Omental fat pad (tissue), 4 donors: ENCODE measurements around the gene BPNT1. TPM values are rescaled to one million over a fixed set of nuclear protein-coding genes. Genes with fewer than 3 reads are reported as not detected.
"Not testable (repeated sequence)": the region's sequence is repeated elsewhere in the genome, so short reads cannot be mapped to it uniquely, and the experiment has no call there.

Experiments
- ATAC-seq: fragments of 150-250 bp; one replicate; pipeline ENCODE4 v1.9.1; 2016; ENCODE audit warnings: mild to moderate bottlenecking, moderate library complexity; ENCODE audit not compliant: low FRiP score
- DNase-seq: peaks from one replicate; pipeline ENCODE4 v3.0.0-alpha.2; 2019; ENCODE audit warnings: low spot score
- total RNA-seq, 4 donors: library from RNA; depleted of rRNA; stranded (reverse); fragments of >200 nt; gene quantifications; one replicate each; pipeline ENCODE4 v1.1.0, GENCODE V29; 2016
- TF ChIP-seq, protein P1 (sequence below), 3 donors: fragments of 450-650 bp; IDR thresholded peaks; one replicate each; pipeline ENCODE4 v1.5.1; 2016 to 2017; ENCODE audit warnings: antibody characterized with exemption in 3 of 3, mild to moderate bottlenecking in 3 of 3, moderate library complexity in 2 of 3

Gene BPNT1
- total RNA-seq, 4 donors from 2014 or later = 14.7 to 26.3 (median 20.5) TPM

DNA sequence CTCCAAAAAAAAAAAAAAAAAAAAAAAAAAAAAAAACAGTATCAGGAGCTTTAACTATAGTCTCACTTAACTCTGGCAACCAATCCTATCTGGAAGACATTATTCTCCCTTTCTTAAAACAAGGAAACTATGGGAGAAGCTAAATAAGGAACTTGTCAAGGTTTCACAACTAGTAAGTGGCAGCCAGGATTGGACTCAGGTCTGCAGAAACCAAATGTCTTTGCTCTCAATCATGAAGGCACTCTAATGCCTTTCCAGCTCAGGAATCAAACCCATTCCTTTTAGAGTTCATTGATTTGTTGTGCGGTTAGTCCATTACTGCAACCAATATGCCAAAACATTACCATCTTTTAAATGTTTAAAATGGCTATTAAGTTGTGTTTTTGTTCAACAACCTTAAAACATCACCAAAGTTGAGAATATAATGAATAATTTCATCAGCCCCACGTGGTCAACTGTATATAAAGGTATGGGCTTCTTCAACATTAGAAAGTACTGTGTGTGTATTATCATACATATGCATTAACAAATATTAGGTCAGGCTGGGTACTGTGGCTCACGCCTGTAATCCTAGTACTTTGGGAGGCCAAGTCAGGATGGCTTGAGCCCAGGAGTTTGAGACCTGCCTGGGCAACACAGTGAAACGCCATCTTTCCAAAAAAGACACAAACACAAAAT lies 44.8 kb downstream of the BPNT1 start:
- ATAC-seq = no peak

DNA sequence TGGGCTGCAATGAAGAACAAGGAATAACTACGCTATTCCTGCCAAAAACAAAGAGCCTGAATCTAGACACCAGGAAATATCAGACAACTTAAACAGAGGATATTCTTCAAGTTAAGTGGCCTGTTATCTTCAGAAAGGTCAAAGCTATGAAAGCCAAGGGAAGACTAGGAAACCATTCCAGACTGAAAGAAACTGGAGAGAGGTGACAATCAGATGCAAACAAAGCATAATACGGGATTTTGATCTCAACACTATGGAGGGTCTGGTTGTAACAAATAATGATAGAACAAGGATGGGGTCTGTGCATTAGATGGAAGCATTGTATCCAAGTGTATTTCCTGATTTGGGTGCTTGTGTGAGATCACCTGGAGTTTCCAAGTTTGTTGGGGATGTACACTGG lies 45.9 kb downstream of the BPNT1 start:
- TF ChIP-seq, protein P1, sequence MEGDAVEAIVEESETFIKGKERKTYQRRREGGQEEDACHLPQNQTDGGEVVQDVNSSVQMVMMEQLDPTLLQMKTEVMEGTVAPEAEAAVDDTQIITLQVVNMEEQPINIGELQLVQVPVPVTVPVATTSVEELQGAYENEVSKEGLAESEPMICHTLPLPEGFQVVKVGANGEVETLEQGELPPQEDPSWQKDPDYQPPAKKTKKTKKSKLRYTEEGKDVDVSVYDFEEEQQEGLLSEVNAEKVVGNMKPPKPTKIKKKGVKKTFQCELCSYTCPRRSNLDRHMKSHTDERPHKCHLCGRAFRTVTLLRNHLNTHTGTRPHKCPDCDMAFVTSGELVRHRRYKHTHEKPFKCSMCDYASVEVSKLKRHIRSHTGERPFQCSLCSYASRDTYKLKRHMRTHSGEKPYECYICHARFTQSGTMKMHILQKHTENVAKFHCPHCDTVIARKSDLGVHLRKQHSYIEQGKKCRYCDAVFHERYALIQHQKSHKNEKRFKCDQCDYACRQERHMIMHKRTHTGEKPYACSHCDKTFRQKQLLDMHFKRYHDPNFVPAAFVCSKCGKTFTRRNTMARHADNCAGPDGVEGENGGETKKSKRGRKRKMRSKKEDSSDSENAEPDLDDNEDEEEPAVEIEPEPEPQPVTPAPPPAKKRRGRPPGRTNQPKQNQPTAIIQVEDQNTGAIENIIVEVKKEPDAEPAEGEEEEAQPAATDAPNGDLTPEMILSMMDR (IDR thresholded peaks at IDR 0.05) = no peak
- ATAC-seq = no peak
- no peak for DNase-seq

More for the DNA sequence above, 44.8 kb downstream of the BPNT1 start:
- no peak for DNase-seq
- TF ChIP-seq, protein P1 (IDR thresholded peaks at IDR 0.05) = no peak

DNA sequence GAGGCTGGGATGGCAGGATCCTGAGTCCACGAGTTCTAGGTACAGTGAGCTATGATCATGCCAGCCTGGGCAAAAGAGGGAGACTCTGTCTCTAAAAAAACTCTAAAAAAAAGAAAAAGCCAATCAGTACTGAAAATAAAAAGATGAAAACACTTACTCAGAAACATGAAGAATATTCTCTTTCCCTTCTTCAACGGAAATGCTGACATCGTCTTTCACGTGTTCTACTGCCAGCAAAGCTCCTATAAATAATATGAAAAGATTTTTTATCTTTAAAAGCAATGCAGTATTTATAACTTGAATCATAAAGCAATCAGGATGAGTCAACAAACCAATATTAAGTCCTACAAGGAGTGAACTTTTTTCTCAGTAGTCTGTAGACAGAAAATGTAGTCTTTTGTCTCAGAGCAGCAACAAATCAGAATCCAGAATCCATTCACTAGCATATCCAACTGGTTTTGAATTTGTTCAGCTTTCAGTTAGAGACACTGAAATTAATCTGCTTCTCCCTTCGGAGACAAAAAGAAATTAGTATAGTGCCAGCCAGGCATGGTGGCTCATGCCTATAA lies 49.5 kb downstream of the BPNT1 start:
- DNase-seq (no peak), ATAC-seq (no peak)
- TF ChIP-seq, protein P1 (IDR thresholded peaks at IDR 0.05) = no peak

DNA sequence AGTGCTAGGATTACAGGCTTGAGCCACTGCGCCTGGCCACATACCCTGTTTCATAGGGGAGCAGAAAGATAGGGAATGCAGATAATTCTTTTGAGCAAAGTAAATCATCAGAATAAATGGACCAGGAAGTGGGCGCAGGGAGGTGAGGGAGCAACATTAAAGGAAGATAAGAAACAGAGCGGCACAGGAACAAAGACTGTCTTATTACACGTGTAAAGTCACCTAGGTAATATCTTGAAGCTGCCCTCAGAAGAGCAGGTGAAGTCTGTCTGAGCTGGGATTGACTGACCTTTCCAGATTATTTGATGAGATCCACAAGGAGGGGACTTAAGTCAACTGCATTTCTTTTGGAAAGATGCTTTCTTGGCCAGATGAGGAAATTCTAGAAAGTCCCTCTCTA lies 50.9 kb downstream of the BPNT1 start:
- no peak for DNase-seq
- no peak for ATAC-seq
- TF ChIP-seq, protein P1 (IDR thresholded peaks at IDR 0.05) = no peak

DNA sequence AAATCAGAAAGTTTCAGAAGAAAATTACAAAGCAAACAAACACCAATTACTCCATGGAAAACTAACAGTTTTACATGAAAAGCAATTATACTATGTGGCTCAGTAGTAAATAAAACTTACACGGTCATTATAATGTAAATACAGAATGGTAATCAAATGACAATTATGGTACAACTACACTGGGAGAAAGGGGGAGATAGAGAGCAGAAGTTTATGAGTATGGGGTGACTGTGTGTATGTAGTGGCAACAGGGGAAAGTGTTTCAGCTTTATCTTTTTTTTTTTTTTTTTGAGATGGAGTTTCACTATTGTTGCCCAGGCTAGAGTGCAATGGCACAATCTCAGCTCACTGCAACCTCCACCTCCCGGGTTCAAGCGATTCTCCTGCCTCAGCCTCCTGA lies 51.8 kb downstream of the BPNT1 start:
- not testable (repeated sequence) for ATAC-seq, DNase-seq

DNA sequence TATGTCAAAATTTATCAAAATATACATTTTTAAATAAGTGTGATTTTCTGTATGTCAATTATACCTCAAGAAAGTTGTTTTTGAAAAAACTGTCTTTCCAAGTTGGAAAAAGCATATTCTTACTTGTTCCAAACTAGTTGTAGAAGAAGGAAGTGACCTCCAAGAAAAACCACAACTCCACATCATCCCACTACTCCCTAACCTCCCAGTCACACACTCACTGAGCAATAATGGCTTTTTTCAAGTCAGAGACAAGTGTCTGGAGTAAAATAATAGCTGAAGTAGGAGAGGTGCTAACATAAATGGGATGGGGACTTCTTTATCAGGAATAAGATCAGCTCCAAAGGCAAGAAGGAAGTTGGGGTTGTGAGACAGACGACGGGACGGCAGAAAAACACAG lies 56.7 kb downstream of the BPNT1 start:
- ATAC-seq = no peak
- DNase-seq = no peak
- TF ChIP-seq, protein P1 (IDR thresholded peaks at IDR 0.05) = no peak

DNA sequence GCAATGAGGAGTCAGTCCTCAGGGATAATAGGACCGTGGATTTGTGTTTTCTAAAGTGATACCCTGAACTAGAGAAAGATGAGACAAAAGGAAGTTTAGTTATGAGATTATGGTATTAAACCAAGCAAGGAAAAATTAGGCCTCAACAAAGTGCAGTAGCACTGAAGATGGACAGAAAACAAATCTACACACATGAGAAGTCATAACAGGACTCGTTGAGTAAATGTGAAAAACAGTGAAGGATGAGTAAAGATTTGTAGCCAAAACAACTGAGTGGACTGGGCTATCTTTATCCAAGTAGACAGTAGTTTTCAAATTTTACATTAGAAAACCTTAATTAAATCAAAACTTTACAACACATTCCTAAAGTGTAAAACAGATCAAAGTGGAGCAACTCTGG lies 58.3 kb downstream of the BPNT1 start:
- DNase-seq (no peak), ATAC-seq (no peak)
- TF ChIP-seq, protein P1 (IDR thresholded peaks at IDR 0.05) = no peak
